Measurements from ENCODE around the gene IFT81.
"Not testable (repeated sequence)": the region's sequence is repeated elsewhere in the genome, so short reads cannot be mapped to it uniquely, and the experiment has no call there.

IFT81 gene

GRCh38 chr12:110108309-110109036 is 15.7 kb upstream of the IFT81 start:
- no peak for DNase-seq

GRCh38 chr12:110109037-110109836 is 14.9 kb upstream of the IFT81 start:
- DNase-seq, result no peak

GRCh38 chr12:110109837-110110535 is 14.2 kb upstream of the IFT81 start:
- DNase-seq, result no peak

- DNase-seq, result no peak
Measured at GRCh38 chr12:110111476-110112334, 12.5 kb upstream of the IFT81 start.

- no peak for DNase-seq
Measured at GRCh38 chr12:110112335-110112660, 11.9 kb upstream of the IFT81 start.

- no peak for DNase-seq
Measured at GRCh38 chr12:110114528-110114937, 9.6 kb upstream of the IFT81 start.

- no peak for DNase-seq
Measured at GRCh38 chr12:110115675-110116074, 8.5 kb upstream of the IFT81 start.

- DNase-seq, result no peak
Measured at GRCh38 chr12:110116623-110117022, 7.5 kb upstream of the IFT81 start.

- DNase-seq, result not testable (repeated sequence)
Measured at GRCh38 chr12:110117210-110117609, 6.9 kb upstream of the IFT81 start.

- no peak for DNase-seq
Measured at GRCh38 chr12:110117956-110118685, 6.0 kb upstream of the IFT81 start.

GRCh38 chr12:110122929-110123328 is 1.2 kb upstream of the IFT81 start:
- DNase-seq, result no peak

GRCh38 chr12:110123919-110124268 is 263 bp upstream of the IFT81 start:
- DNase-seq, result no peak

- no peak for DNase-seq
Measured at GRCh38 chr12:110126557-110126956, 2.4 kb downstream of the IFT81 start.

GRCh38 chr12:110134691-110135411 is 10.7 kb downstream of the IFT81 start:
- DNase-seq, result no peak

- DNase-seq, result no peak
Measured at GRCh38 chr12:110135806-110136205, 11.6 kb downstream of the IFT81 start.

GRCh38 chr12:110137786-110138185 is 13.6 kb downstream of the IFT81 start:
- no peak for DNase-seq

- no peak for DNase-seq
Measured at GRCh38 chr12:110141389-110141788, 17.2 kb downstream of the IFT81 start.

- DNase-seq, result no peak
Measured at GRCh38 chr12:110146986-110147385, 22.8 kb downstream of the IFT81 start.

- DNase-seq, result no peak
Measured at GRCh38 chr12:110149086-110149660, 25.0 kb downstream of the IFT81 start.

- DNase-seq, result no peak
Measured at GRCh38 chr12:110156766-110157165, 32.6 kb downstream of the IFT81 start.
